ENCODE results near the gene CCDC187. TPM values are rescaled to one million over a fixed set of nuclear protein-coding genes. Genes with fewer than 3 reads are reported as not detected.

CCDC187 gene
- total and polyA plus RNA-seq, 2 of the 4 experiments (the other 2 are of a cell fraction), result not detected

GRCh38 chr9:136265561-136266355 is 38.1 kb downstream of the CCDC187 start:
- no TSS peak for BruUV-seq (replicated peaks)
- TF ChIP-seq MAFK (IDR thresholded peaks at IDR 0.05; ENCODE audit: low read depth, low read length) (no peak), CEBPB (IDR thresholded peaks at IDR 0.05; ENCODE audit: low read depth, low read length) (no peak), RFX5 (IDR thresholded peaks at IDR 0.05; ENCODE audit: low read depth, low read length) (no peak), POLR2A (IDR thresholded peaks at IDR 0.05; ENCODE audit: low read depth, low read length) (no peak), MAZ (IDR thresholded peaks at IDR 0.05; ENCODE audit: borderline replicate concordance, low read depth, low read length) (no peak), NFE2L2 (IDR thresholded peaks at IDR 0.05; ENCODE audit: low read depth, low read length) (no peak), CTCF (conservative IDR thresholded peaks at IDR 0.05; ENCODE audit: low read depth, low read length) (no peak), ELK1 (IDR thresholded peaks at IDR 0.05; ENCODE audit: borderline replicate concordance, low read depth, low read length) (no peak), CHD1 (IDR thresholded peaks at IDR 0.05; ENCODE audit: low read depth, low read length) (no peak), USF2 (IDR thresholded peaks at IDR 0.05; ENCODE audit: low read depth, low read length) (no peak), RAD21 (IDR thresholded peaks at IDR 0.05; ENCODE audit: low read length) (no peak), FOS (IDR thresholded peaks at IDR 0.05; ENCODE audit: low read depth, low read length) (no peak), SMC3 (IDR thresholded peaks at IDR 0.05; ENCODE audit: low read depth, low read length) (no peak), BHLHE40 (IDR thresholded peaks at IDR 0.05; ENCODE audit: low read depth, low read length) (no peak), RCOR1 (IDR thresholded peaks at IDR 0.05; ENCODE audit: insufficient replicate concordance, low read length) (no peak)

More at GRCh38 chr9:136265561-136266355, 38.1 kb downstream of the CCDC187 start:
- no peaks in the 10 kb centered on the region for H4K20me1 ChIP-seq (ENCODE audit: insufficient read depth, low read length)
- 83% methylated on average over 6 of the region's 17 CpGs; no CpG with 5 or more reads in 1 of the 2 experiments for WGBS, 2 experiments (ENCODE audit: extremely low coverage in 2 of 2, insufficient read length in 1 of 2)
- H4K8ac ChIP-seq (ENCODE audit: low read depth in 2 of 2, low read length in 2 of 2), result no peak overlapping the region
- dilution Hi-C loops (cut with HindIII; ENCODE audit: low sequenced_read_pairs, unreplicated experiment), result no loop called here
- ATAC-seq (ENCODE audit: low read depth) (no peak), DNase-seq (no peak)
- H4K5ac ChIP-seq (ENCODE audit: low read depth, low read length), result no peak overlapping the region
- H2BK5ac ChIP-seq (ENCODE audit: low read depth, low read length, poor library complexity, severe bottlenecking), result no peak overlapping the region
- peaks cover 3% of the 10 kb centered on the region; the same call in 1 of the 2 replicates for H3K4me1 ChIP-seq (ENCODE audit: control insufficient read depth, insufficient read depth, low read length)
- no peak overlapping the region for H2AK9ac ChIP-seq (replicated peaks; ENCODE audit: low read depth, low read length, poor library complexity)
- no peak overlapping the region for H3K56ac ChIP-seq (ENCODE audit: extremely low read depth, insufficient read depth, low read length)
- no peak overlapping the region for H2BK15ac ChIP-seq (ENCODE audit: low read depth, low read length)
- H2AK5ac ChIP-seq (ENCODE audit: low read depth, low read length), result no peak overlapping the region
- H3K9me3 ChIP-seq (ENCODE audit: control insufficient read depth, insufficient read depth, low read length), result no peaks in the 10 kb centered on the region
- H2BK20ac ChIP-seq (ENCODE audit: low read depth, low read length), result no peak overlapping the region
- H3K4me2 ChIP-seq (ENCODE audit: low read depth, low read length), result no peak overlapping the region
- POLR2A ChIA-PET (ENCODE audit: unreplicated experiment), result no interaction called here
- H2BK120ac ChIP-seq (ENCODE audit: low read depth, low read length), result no peak overlapping the region
- no peaks in the 10 kb centered on the region for H3K9me1 ChIP-seq (ENCODE audit: insufficient read depth, low read length)
- H3K4me3 ChIP-seq (ENCODE audit: insufficient read depth, low read depth, low read length), result no peak overlapping the region
- H3K14ac ChIP-seq (replicated peaks; ENCODE audit: low read depth, low read length), result no peak overlapping the region
- intact Hi-C loops (cut with micrococcal nuclease), result loop anchor here (5.0 kb wide), 1 partner anchor 663 kb away; no protein-coding TSS in a partner anchor
- no peak overlapping the region for H3K4ac ChIP-seq (ENCODE audit: low read depth, low read length)
- in situ Hi-C loops (cut with MboI; ENCODE audit: low sequenced_read_pairs), result no loop called here
- H3K79me1 ChIP-seq (ENCODE audit: low read depth in 1 of 2, low read length in 2 of 2), result no peaks in the 10 kb centered on the region
- no peaks in the 10 kb centered on the region for H3K36me3 ChIP-seq (ENCODE audit: control insufficient read depth, insufficient read depth, low read length)
- H4K91ac ChIP-seq (ENCODE audit: insufficient read depth, low read depth, low read length), result no peak overlapping the region
- no peak overlapping the region for H3K23ac ChIP-seq (ENCODE audit: low read depth, low read length)
- CTCF ChIA-PET, result no interaction called here
- no peak overlapping the region for H3K27ac ChIP-seq (ENCODE audit: insufficient read depth, low read length)
- H3K18ac ChIP-seq (ENCODE audit: low read depth, low read length), result no peak overlapping the region
- no peak overlapping the region for H3K9ac ChIP-seq (ENCODE audit: low read depth, low read length)
- peak overlapping the region; percentile 32 for H2AFZ ChIP-seq (replicated peaks; ENCODE audit: low read length, poor library complexity)
- peaks cover 32% of the 10 kb centered on the region for H3K27me3 ChIP-seq (ENCODE audit: control insufficient read depth, insufficient read depth, low read length)
